ENCODE measurements around the gene TBRG4.

TBRG4 gene

GRCh38 chr7:45068236-45069023 is 43.1 kb downstream of the TBRG4 start:
- CTCF ChIA-PET: interaction anchor here (1.1 kb wide), 1 partner anchor 47 kb away, joined by 4 read pairs; no protein-coding TSS in a partner anchor

DNA sequence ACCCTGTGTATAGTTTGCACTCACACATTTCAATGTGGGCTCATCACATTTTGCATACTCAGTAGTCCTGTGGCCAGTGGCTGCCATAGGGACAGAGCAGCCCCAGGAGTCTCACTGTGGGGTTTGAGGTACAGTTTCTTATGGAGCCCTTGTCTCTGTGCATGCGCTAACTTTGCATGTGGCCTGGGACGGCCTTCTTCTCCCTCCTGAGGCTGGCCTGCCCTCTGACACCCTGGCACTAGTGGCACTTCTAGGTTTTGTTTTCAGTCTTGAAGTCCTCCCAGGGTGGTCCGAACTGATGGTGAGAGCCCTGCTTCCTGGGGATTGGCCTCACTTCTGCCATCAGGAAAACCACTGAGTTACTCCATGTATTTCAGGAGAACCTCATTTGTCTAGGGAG is 43.9 kb downstream of the TBRG4 start:
- POLR2A ChIA-PET: no interaction called here
- no peak for DNase-seq (ENCODE audit: extremely low spot score)

More at GRCh38 chr7:45068236-45069023, 43.1 kb downstream of the TBRG4 start:
- no peak for DNase-seq (ENCODE audit: extremely low spot score)
- POLR2A ChIA-PET: no interaction called here
- no peak for TF ChIP-seq CTCF (IDR thresholded peaks at IDR 0.05; ENCODE audit: control extremely low read depth, extremely low read depth, low read depth, missing control alignments)

DNA sequence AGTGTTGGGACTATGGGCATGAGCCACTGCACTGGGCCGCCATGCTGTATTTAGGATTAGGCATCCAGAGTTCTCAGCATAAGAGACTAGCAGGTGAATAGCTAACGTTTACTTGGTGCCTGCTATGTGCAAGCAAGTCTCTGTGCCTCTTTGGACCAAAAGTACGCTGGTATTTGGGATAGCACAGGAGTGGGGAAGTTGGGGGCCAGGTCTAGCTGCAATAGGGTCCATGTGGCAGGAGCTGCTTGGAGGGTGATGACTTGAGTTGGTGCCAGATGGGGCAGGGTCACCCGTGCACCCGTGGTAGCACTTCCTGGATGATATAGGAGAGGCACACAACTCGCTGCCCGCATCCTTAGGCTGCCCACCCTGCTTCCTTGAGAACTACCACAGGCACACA is 45.1 kb downstream of the TBRG4 start:
- CTCF ChIA-PET: interaction anchor here (1.2 kb wide), 1 partner anchor 209 kb away, joined by 3 read pairs; no protein-coding TSS in a partner anchor
- POLR2A ChIA-PET: no interaction called here
- no peak for DNase-seq (ENCODE audit: extremely low spot score)
- TF ChIP-seq CTCF (IDR thresholded peaks at IDR 0.05; ENCODE audit: control extremely low read depth, extremely low read depth, low read depth, missing control alignments): no peak

More for the DNA sequence above, 43.9 kb downstream of the TBRG4 start:
- TF ChIP-seq CTCF (IDR thresholded peaks at IDR 0.05; ENCODE audit: control extremely low read depth, extremely low read depth, low read depth, missing control alignments): no peak
- CTCF ChIA-PET: no interaction called here

GRCh38 chr7:45065031-45065995 is 46.2 kb downstream of the TBRG4 start:
- ChIA-PET CTCF (interaction anchor here (1.2 kb wide), 1 partner anchor 208 kb away, joined by 3 read pairs; no protein-coding TSS in a partner anchor), POLR2A (no interaction called here)
- no peak for TF ChIP-seq CTCF (IDR thresholded peaks at IDR 0.05; ENCODE audit: control extremely low read depth, extremely low read depth, low read depth, missing control alignments)
- DNase-seq (ENCODE audit: extremely low spot score): no peak

- no peak for TF ChIP-seq CTCF (IDR thresholded peaks at IDR 0.05; ENCODE audit: control extremely low read depth, extremely low read depth, low read depth, missing control alignments)
- ChIA-PET CTCF (no interaction called here), POLR2A (no interaction called here)
- DNase-seq (ENCODE audit: extremely low spot score): no peak
Observed at GRCh38 chr7:45064047-45064725, 47.3 kb downstream of the TBRG4 start.

Data from GM10248 (cell line).